ENCODE data around the gene OAS2. TPM values are rescaled to one million over a fixed set of nuclear protein-coding genes. Genes with fewer than 3 reads are reported as not detected.

Gene OAS2
- total and polyA plus RNA-seq, 2 donors (not counting 1 experiment from before 2014, with no cell fraction given), result 2.2 to 3.1 TPM

DNA sequence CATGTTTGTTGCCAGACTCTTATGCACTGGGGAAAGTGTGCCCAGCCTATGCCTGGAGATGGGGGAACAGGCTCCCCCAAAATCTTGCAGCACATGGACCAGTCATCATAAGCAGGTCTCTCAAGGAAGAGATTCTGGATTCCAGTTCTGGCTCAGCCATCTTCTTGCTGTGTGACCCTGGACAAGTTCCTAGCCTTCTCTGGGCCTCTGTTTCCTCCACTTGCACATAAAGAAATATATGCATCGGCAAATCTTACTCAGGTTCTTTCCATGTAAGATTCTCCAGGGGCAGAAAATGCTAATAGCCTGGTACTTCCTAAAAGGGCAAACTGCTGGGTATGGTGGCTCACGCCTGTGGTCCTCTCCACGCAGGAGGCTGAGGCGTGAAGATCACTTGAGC, 32.8 kb upstream of the OAS2 start:
- no peak overlapping the region for H3K4me3 ChIP-seq (replicated peaks in 1 of 4; ENCODE audit: control extremely low read depth in 1 of 4, insufficient read depth in 1 of 4, low read depth in 3 of 4, low read length in 4 of 4)
- no peaks in the 10 kb centered on the region for H3K27me3 ChIP-seq (ENCODE audit: control insufficient read depth, insufficient read depth, low read length)
- H4K20me1 ChIP-seq (ENCODE audit: control insufficient read depth, extremely low read depth, insufficient read depth, low read length), result no peaks in the 10 kb centered on the region
- H3K9ac ChIP-seq (ENCODE audit: insufficient read depth, low read length), result no peak overlapping the region
- H3K36me3 ChIP-seq (ENCODE audit: control insufficient read depth, insufficient read depth, low read length), result no peaks in the 10 kb centered on the region
- H3K4me2 ChIP-seq (ENCODE audit: extremely low read depth, insufficient read depth, low read length), result no peak overlapping the region
- no peak overlapping the region for H2AFZ ChIP-seq (ENCODE audit: low read length)
- H3K27ac ChIP-seq (ENCODE audit: insufficient read depth, low read length), result no peak overlapping the region
- no peaks in the 10 kb centered on the region for H3K79me2 ChIP-seq (ENCODE audit: control insufficient read depth, insufficient read depth, low read length)
- no peaks in the 10 kb centered on the region for H3K9me3 ChIP-seq (ENCODE audit: control insufficient read depth, insufficient read depth, low read depth, low read length)
- no peak for TF ChIP-seq EZH2 (IDR thresholded peaks at IDR 0.05; ENCODE audit: low read length, missing control alignments)
- TF ChIP-seq, protein P1, sequence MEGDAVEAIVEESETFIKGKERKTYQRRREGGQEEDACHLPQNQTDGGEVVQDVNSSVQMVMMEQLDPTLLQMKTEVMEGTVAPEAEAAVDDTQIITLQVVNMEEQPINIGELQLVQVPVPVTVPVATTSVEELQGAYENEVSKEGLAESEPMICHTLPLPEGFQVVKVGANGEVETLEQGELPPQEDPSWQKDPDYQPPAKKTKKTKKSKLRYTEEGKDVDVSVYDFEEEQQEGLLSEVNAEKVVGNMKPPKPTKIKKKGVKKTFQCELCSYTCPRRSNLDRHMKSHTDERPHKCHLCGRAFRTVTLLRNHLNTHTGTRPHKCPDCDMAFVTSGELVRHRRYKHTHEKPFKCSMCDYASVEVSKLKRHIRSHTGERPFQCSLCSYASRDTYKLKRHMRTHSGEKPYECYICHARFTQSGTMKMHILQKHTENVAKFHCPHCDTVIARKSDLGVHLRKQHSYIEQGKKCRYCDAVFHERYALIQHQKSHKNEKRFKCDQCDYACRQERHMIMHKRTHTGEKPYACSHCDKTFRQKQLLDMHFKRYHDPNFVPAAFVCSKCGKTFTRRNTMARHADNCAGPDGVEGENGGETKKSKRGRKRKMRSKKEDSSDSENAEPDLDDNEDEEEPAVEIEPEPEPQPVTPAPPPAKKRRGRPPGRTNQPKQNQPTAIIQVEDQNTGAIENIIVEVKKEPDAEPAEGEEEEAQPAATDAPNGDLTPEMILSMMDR (conservative IDR thresholded peaks at IDR 0.05 in 1 of 2, IDR thresholded peaks at IDR 0.05 in 1 of 2; ENCODE audit: low read depth in 1 of 2, low read length in 2 of 2), result no peak
- no peak for DNase-seq (ENCODE audit: low read depth in 2 of 2)
- H3K4me1 ChIP-seq (ENCODE audit: control insufficient read depth, extremely low read depth, insufficient read depth, low read length), result no peaks in the 10 kb centered on the region

DNA sequence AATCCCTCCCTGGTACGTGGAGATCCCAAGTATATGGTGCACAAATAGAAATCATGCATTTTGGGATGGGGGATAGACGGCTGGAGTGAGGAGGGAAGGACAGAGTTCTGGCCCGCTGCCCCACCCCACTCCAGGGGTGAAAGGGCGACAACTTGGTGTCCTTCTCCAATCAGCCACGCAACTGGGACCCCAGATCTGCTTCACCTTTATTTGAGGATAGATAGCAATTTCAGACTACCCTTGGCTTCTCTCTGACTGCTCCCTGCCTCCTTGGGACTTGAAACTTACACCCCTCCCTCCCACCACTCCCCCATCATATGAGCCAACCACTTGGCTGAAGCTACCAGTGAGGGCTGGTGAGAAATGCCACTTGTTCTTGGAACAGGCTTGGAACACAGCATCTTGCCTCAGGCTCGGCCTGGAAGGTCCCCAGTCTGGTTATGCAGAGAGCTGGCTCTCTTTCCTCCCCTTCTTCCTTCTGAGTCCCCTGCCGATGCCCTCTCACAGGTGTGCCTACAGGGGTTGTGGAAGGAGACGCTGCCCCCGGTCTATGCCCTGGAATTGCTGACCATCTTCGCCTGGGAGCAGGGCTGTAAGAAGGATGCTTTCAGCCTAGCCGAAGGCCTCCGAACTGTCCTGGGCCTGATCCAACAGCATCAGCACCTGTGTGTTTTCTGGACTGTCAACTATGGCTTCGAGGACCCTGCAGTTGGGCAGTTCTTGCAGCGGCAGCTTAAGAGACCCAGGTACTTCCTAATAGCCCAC, 31.9 kb upstream of the OAS2 start:
- Histone ChIP-seq H3K27ac (ENCODE audit: insufficient read depth, low read length) (no peak overlapping the region), H3K79me2 (ENCODE audit: control insufficient read depth, insufficient read depth, low read length) (no peaks in the 10 kb centered on the region), H3K9me3 (ENCODE audit: control insufficient read depth, insufficient read depth, low read depth, low read length) (no peaks in the 10 kb centered on the region), H4K20me1 (ENCODE audit: control insufficient read depth, extremely low read depth, insufficient read depth, low read length) (no peaks in the 10 kb centered on the region), H3K4me3 (replicated peaks in 1 of 4; ENCODE audit: control extremely low read depth in 1 of 4, insufficient read depth in 1 of 4, low read depth in 3 of 4, low read length in 4 of 4) (no peak overlapping the region), H3K36me3 (ENCODE audit: control insufficient read depth, insufficient read depth, low read length) (no peaks in the 10 kb centered on the region), H3K9ac (ENCODE audit: insufficient read depth, low read length) (no peak overlapping the region), H2AFZ (ENCODE audit: low read length) (no peak overlapping the region), H3K4me1 (ENCODE audit: control insufficient read depth, extremely low read depth, insufficient read depth, low read length) (no peaks in the 10 kb centered on the region), H3K27me3 (ENCODE audit: control insufficient read depth, insufficient read depth, low read length) (no peaks in the 10 kb centered on the region), H3K4me2 (ENCODE audit: extremely low read depth, insufficient read depth, low read length) (no peak overlapping the region)
- TF ChIP-seq EZH2 (IDR thresholded peaks at IDR 0.05; ENCODE audit: low read length, missing control alignments), result no peak
- TF ChIP-seq, protein P1 (conservative IDR thresholded peaks at IDR 0.05 in 1 of 2, IDR thresholded peaks at IDR 0.05 in 1 of 2; ENCODE audit: low read depth in 1 of 2, low read length in 2 of 2), result no peak
- no peak for DNase-seq (ENCODE audit: low read depth in 2 of 2)

GRCh38 chr12:112947314-112947713, 31.0 kb upstream of the OAS2 start:
- no peaks in the 10 kb centered on the region for H3K27me3 ChIP-seq (ENCODE audit: control insufficient read depth, insufficient read depth, low read length)
- H3K4me1 ChIP-seq (ENCODE audit: control insufficient read depth, extremely low read depth, insufficient read depth, low read length), result no peaks in the 10 kb centered on the region
- no peak overlapping the region for H3K4me3 ChIP-seq (replicated peaks in 1 of 4; ENCODE audit: control extremely low read depth in 1 of 4, insufficient read depth in 1 of 4, low read depth in 3 of 4, low read length in 4 of 4)
- no peaks in the 10 kb centered on the region for H3K79me2 ChIP-seq (ENCODE audit: control insufficient read depth, insufficient read depth, low read length)
- TF ChIP-seq, protein P1 (conservative IDR thresholded peaks at IDR 0.05 in 1 of 2, IDR thresholded peaks at IDR 0.05 in 1 of 2; ENCODE audit: low read depth in 1 of 2, low read length in 2 of 2), result no peak
- TF ChIP-seq EZH2 (IDR thresholded peaks at IDR 0.05; ENCODE audit: low read length, missing control alignments), result no peak
- H3K36me3 ChIP-seq (ENCODE audit: control insufficient read depth, insufficient read depth, low read length), result no peaks in the 10 kb centered on the region
- H3K4me2 ChIP-seq (ENCODE audit: extremely low read depth, insufficient read depth, low read length), result no peak overlapping the region
- H4K20me1 ChIP-seq (ENCODE audit: control insufficient read depth, extremely low read depth, insufficient read depth, low read length), result no peaks in the 10 kb centered on the region
- no peaks in the 10 kb centered on the region for H3K9me3 ChIP-seq (ENCODE audit: control insufficient read depth, insufficient read depth, low read depth, low read length)
- H3K27ac ChIP-seq (ENCODE audit: insufficient read depth, low read length), result no peak overlapping the region
- H3K9ac ChIP-seq (ENCODE audit: insufficient read depth, low read length), result no peak overlapping the region
- no peak overlapping the region for H2AFZ ChIP-seq (ENCODE audit: low read length)
- no peak for DNase-seq (ENCODE audit: low read depth in 2 of 2)

Measured in fibroblast of lung (primary cell).